GM21717 (cell line): ENCODE measurements around the gene SCGN.

Experiments
- ATAC-seq: cut with Tn5 transposase; IDR thresholded peaks from one replicate; pipeline ENCODE4 v1.9.1; 2021; ENCODE audit warnings: mild to moderate bottlenecking, moderate library complexity; ENCODE audit not compliant: unreplicated experiment

Gene SCGN

DNA sequence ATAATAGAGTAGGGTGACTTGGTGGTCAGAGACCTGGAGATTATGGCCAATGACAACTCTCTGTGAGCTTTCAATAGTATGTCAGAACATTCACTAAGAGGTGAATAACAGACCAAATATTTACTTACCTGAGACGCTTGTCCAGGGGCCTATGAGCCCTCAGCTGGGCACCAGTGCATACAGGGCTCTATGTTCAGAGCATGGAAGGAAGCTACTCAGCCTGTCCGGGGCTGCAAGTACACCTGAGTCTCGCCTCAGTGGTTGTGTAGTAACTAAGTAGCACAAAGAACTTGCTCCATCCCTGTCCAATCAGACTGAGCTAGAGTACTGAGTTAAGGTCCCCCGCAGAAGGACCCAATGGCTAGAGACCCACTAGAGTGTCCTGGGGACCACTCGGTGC is 11.6 kb upstream of the SCGN start:
- ATAC-seq: no peak

DNA sequence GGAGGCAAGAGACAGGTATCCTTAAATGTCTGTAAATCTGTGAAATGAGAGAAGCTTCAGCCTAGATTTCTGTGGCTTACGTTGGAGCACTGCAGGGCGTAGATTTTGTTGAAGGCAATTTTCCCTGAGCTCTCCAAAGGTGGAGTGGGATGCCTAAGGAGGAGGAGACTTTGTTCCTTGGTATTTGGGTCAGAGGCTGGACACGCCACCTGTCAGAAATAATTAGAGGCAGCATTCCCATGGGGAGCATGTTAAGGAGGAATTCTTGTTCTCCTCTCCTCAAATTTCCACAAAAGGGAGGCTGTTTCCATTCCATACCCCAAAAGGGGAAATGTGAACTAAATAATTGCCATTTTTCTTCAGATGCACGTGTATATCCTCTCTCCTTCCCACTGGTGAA is 11.1 kb upstream of the SCGN start:
- no peak for ATAC-seq

DNA sequence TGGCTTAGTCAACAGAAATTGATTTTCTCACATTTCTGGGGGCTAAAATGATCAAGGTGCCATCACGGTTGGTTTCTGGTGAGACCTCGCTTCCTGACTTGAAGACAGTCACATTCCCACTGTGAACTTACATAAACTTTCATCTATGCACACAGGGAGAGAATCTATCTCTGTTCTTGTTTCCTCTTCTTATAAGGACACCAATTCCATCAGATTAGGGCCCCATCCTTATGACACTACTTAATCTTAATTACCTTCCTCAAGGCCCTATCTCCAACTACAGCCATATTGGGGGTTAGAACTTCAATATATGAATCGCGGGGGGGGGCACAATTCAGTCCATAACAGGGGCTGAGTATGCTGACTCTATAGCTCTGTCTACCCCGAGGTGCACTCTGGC is 10.6 kb upstream of the SCGN start:
- no peak for ATAC-seq

DNA sequence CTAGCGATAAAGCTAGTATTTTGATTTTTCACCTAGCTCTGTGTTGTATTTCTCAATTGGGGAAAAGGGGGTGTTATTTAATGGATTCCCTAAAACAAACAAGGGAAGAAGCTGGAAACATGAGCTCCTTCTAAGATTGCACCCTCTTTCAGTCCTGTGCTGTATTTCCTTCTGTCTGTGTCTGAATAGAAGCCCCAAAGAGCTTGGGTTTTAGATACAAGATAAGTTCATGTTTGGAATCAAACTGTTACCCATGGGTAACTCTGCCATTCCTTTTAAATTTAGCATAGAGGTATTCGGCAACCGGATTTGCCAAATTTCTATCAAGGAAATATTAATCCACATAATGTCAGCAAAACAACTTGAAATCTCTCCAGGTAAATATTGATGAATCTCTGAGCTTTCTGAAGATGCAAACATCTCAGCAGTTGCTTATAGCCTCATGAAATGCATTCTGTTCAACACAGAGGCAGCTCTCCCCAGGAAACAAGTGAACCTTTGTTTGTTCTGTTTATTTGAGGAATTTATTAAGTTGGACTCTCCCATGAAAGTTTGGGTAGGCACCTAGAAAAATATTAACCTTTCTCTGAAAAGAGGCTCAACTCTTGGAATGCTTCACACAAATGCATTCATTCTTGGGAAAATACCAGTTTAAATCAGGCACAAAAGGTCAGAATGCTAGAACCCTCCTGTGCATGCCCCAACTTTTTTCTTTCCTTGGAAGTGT is 9.9 kb upstream of the SCGN start:
- ATAC-seq: no peak

DNA sequence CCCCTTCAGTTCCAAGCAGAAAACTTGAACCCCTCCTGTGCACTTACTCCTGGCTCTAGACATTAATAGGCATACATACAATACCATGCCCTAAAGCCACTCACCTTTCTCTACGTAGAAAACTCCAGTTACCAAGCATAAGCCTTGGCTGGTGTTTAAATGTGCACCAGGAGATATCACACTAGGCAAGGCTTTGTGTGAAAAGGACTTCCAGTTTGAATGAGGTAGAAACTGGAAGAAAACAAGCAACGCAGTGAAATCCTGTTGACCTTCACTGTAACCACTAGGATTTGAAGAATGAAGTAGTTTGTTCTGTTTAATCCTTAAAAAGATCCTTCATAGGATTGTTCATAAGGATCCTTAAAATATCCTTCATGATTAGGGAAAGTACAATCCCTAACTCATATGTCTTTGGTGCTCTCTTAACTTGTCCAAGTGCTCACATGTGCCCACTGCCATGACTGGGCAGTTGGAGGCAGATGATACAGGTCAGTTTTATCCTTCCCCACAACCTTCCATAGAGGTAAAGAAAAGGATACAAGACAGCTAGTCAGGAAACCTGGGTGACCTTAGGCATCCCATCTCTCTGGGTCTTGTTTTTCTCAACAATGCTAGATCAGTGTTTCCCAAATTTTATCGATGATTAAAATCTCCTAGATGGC is 9.2 kb upstream of the SCGN start:
- no peak for ATAC-seq

DNA sequence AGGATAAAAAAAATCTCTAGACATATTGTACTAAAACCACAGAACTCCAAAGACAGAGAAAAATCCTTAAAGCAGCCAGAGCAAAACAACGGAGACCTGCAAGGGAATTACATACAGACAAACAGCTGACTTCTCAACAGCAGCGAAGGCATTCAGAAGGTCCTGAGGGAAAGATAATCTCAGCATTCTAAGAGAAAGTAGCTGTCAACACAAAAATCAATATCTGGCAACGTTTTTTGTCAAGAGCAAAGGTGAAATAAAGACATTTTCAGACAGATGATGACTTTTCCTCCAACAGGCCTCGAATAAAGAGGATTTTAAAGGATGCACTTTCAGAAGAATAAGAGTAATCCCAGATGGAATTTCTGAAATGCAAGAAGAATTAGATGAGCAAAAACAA is 6.1 kb upstream of the SCGN start:
- ATAC-seq: no peak

DNA sequence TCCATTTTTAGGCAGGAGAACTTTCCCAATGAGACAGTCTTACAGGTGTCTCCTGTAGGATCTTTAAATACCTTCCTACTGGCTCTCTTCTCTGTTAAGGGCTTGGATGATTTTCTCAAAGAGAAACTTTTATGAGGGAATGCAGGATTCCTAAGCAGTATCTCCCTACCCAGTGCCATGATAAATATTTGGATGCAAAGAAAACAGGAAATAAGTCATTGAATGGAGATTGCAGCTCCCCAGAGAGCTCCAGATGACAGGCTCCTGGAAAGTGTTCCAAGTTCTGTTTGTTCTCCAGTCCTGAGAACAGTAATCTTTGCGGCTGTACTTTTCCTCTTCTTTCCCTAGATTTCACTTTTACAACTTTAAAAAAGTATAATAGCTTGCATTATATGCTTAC is 2.4 kb upstream of the SCGN start:
- no peak for ATAC-seq

DNA sequence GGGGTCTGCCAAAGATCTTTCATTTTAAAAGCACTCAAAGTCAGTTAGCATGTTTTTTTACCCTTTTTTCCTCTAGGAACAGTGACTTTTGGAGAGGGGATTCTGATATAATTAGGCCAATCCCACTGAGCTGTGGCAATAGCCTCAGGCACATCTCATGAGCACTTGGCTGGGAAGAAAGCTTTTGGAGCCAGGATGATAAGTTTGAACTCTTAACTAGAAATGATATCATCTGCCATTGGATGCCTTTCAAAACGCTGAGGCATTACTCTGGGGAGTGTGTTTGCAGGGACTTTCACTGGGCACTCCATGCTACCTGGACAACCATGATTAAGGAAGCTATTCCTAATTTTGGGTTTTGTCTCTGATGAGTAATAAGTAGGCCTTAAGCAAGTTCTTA is 3.7 kb downstream of the SCGN start:
- no peak for ATAC-seq

DNA sequence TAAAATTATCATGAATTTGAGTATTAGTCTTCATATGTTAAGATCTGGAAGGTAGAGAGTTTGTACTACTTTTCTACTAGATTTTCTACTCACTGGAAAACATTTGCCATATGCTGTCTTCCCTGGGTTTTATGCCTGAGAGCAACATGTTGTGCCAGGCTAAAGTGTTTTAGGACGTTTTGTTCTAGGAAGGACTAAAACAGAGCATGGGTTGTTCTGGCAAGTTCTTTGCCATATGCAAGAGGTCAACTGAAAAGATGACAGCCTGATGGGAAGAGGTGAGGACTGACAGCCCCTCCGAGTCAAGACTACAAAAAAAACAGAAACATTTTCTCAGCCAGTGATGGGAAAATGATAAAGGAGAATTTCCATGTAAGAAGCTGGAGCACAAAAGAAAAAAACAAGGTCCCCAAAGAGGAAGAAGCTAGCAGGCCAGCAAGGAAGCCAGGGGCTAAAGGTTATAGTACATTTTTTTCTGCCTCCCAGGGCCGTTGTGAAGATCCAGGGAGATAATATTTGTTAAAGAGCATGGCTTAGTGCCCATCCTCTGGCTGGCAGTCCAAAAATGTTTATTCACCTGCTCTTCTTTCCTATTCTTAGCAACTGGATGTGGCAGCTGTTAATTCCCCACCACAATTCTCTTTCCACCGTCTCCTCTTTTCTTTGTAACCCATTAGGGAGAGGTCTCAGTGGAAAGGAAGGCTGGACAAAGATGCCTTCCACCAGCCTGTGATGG is 7.8 kb downstream of the SCGN start:
- ATAC-seq: no peak

DNA sequence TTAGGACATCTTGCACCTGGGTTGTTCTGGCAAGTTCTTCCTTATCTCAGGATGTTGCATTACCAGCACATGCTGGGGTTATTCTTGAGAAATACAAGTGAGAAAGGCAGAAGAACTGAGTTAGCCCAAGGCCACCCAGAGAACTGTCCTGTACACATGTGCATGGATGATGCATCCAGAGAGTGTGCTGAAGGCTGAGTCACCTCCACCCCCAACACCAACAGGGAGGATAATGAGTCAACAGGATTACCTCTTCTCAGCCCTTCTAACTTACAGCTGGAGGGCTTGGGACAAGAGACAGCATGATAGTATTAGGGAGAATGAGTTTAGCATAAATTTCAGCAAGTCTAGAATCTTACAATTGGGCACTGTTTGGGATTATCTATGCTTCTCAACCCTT is 8.5 kb downstream of the SCGN start:
- no peak for ATAC-seq

DNA sequence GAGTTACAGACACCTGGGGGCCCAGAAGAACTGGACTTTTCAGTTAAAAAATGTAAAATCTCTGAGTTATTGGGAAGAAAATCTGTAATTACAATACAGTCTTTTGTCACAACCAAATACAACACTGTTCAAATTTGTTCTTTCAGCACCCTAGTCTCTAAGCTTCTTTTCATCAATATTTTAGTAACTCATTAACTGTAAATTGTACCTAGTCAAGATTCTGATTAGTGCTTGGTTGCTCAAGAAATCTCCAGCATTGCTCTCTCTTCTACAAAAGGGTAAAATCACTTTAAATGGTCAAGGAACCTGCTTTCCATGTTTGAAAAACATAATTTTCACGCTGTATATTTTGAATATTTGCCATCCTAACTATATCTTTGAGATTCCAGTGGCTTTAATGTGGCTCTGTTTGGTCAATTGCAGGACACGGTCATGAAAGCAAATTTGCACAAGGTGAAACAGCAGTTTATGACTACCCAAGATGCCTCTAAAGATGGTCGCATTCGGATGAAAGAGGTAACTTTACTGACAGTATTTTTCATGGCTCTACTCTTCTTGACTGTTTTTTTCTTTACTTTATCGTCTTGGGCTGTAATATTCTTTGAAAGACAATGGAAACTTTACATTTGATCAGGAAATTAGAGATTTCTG is 9.2 kb downstream of the SCGN start:
- no peak for ATAC-seq

DNA sequence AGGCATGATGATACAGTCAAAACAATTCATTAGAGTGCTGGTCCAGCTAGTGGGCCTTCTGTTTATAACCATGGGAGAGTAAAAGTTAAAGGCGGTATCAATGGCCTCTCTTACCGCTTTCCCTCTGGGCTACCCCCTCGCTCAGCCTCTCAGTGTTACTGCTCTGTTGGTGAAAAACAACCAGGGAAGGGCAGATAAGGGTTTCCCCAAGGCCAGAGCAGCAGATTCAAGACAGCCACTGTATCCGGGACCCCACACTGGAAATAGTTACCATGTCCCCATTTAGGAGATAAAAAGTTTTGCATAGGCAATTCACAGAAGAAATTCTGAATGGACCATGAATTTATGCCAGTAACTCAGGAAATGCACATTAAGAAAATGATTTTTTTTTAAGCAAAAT is 13.4 kb downstream of the SCGN start:
- no peak for ATAC-seq

DNA sequence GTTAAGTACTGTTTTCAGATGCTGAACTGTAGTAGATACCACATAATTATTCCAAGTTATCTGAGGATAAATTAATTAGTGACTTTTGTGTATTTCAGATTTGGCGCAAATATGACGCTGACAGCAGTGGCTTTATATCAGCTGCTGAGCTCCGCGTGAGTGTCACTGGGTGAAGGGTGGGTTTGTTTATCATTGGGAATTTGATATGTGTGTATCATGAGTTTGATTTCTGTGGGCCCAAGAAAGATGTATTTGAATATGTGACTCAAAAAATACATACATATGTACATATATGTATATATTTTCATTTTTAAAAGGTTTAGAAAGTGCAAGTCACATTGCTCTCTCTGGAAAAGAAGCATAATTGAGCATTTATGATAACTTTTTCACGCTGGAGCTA is 17.4 kb downstream of the SCGN start:
- no peak for ATAC-seq

DNA sequence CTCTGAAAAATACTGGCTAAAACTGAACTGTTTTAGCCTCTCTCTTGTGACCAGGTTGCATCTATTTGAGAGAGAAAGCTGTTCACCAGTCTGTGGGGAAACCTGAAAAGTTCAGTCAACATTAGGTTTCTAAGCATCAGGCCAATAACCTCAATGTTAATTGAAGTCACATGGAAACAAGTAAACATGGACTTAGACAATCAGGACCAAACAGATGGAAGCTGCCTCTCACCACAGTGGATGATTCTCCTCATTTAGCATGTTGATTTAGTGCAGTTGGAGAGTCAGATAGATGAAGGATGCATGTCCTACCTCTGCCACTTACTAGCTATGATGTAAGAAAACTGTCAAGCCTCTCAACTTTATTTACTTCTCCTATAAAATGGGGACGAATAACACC is 18.2 kb downstream of the SCGN start:
- ATAC-seq: no peak

DNA sequence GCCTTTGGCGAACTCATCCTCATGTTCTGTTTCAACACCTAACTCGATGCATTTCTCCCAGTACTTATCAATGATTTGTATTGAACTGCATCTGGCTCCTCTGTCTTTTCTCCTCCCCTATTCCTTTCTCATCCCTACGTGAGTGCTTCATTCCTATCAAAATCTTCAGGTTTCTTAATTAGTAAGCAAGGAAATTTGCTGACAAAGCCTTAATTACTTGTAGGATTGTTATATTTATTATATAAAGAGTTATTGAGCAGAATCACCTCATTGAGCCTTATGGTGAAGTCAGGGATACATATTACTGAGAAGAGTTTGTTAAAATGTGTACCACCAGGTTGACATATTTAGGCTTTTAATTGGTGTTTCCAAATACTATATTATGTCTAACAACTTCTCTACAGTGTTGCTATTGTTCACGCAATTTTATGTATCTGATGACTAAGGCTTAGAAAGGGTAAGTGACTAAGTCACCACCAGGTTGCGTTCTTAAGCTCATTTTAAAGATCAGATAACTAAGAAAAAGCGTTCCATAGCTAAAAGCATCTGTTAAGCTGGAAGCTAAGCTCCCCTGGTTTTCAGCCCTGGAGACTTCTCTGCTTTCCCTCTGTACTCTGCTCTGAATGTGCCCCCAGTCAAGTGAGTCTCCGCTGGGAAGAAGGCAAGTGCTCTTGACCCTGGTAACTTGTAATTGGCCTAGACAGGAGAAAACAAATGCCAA is 18.9 kb downstream of the SCGN start:
- ATAC-seq: no peak

DNA sequence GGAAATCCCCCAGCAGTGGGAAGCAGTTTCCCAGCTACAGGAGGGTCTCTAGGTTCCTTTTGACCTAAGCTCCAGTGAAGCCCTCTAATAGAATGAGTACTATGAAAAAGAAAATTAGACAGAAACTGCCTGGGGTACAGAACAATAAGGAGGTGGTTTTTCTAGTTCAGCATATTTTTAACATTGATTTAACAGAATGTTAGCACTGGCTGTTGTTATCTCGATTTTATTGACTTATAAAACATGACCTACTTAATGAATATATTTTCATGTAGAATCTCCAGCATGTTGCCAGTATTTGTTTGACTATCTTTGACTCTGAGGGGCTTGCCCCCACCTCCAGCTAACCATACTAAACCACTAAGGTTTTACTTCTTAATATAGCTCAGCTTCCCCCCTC is 19.6 kb downstream of the SCGN start:
- no peak for ATAC-seq

DNA sequence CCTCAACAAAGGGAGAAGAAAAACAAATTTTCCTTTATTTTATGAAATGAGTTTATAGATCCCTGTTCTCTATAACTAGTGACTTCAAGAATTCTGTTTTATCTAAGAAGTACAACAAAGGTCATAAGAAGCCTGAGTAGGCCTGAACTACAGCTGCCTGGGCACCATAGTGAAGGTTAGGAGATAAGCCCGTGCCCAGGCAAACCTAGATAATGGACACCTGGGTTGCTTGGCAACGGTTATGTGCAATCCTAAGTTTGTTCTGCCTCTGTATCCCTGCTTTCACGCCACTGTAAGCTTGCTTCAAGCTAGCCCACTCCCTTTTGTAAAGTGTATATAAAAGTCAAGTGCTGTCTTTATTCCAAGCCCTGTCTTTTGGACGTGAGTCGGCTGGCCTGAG is 23.2 kb downstream of the SCGN start:
- no peak for ATAC-seq

DNA sequence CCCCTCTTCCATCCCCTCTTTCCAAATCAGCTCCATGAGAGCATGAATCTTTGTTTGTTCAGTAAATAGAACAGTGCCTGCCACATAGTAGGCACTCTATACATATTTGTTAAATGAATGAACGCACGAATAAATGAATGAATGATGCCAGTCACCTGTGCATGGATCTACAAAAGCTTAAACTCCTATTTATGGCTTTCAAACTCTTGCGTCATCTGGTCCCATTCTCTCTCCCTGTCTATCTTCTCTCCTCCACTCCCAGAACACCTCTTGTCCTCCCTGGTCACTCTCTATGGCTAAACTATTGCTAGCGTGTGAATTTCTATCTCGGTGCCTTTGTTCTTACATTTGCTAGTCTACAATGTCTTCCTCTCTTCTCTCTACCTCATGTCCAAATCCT is 24.8 kb downstream of the SCGN start:
- no peak for ATAC-seq

DNA sequence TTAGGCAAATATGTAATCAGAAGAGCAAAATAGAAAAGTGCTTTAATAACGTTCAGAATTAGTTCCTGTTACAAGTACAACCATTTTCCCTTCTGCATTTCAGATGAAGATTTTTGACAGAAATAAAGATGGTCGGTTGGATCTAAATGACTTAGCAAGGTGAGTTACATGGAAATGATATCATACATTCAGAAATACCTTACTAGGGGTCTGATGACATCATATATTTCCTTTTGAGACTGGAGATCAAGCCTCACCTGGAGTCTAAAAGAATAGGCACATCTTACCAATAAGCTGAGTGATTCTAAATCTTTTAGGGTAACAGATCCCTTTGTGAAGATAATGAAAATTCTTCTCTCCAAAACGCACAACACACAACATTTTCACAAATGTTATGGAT is 29.8 kb downstream of the SCGN start:
- no peak for ATAC-seq

DNA sequence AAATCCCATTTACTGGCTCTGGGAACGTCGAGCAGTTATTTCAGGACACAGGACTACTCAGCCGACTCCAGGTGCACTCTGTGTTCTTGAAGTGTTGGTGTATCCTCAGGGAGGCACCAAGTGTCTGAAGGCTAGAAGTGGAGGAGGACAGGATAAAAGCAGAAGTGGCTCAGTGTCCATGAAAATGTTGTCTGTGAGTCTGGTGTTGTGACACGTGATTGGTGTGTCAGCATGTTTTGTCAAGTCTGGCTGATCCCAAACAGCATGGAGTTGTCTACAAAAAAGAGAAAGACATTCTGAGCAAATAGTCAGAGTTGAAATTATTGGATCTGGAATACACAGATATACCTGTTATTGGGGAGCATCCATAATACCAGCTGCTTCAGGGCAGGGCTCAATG is 30.3 kb downstream of the SCGN start:
- no peak for ATAC-seq

DNA sequence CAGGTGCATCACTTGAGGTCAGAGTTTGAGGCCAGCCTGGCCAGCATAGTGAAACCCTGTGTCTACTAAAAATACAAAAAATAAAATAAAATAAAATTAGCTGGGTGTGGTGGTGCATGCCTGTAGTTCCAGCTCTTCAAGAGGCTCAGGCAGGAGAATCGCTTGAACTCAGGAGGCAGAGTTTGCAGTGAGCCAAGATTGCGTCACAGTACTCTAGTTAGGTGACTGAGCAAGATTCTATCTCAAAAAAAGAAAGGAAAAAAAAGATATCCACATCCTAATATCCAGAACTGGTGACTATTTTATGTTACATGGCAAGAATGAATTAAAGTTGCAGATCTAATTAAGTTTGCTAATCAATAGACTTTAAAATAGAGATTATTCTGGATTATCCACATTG is 32.5 kb downstream of the SCGN start:
- no peak for ATAC-seq
